A673 (cell line): ENCODE measurements around the gene NECAP2. TPM values are rescaled to one million over a fixed set of nuclear protein-coding genes. Genes with fewer than 3 reads are reported as not detected.
"Not testable (repeated sequence)": the region's sequence is repeated elsewhere in the genome, so short reads cannot be mapped to it uniquely, and the experiment has no call there.

Experiments
- BruUV-seq: library from RNA; stranded (reverse); fragments of 400-500 nt; replicated peaks from 2 replicates; lab custom pipeline; 2021; lab: Mats Ljungman, UMichigan
- CTCF ChIA-PET: fragments of 300-600 bp; sonication (Branson Sonifier 250); formaldehyde crosslinking; loops from one replicate; lab custom pipeline; 2022; ENCODE audit warnings: antibody characterized with exemption; lab: Charles Lee
- POLR2A ChIA-PET: fragments of 300-600 bp; sonication (Branson Sonifier 250); formaldehyde crosslinking; loops from one replicate; lab custom pipeline; 2022; ENCODE audit warnings: antibody characterized with exemption; ENCODE audit not compliant: low non-redundant PET; lab: Charles Lee
- DNase-seq: peaks from one replicate; pipeline ENCODE4 v3.0.0-alpha.2; 2015; ENCODE audit warnings: low spot score
- H3K27ac ChIP-seq: fragments of 200-600 bp; sonication (generic); 2 replicates; pipeline ENCODE4 v1.5.1; 2016; ENCODE audit warnings: mixed run types, low read depth, mild to moderate bottlenecking, mixed read lengths, antibody characterized with exemption, low read length; ENCODE audit not compliant: poor library complexity, severe bottlenecking
- H3K27me3 ChIP-seq: fragments of 200-600 bp; sonication (generic); replicated peaks from 2 replicates; pipeline ENCODE4 v1.6.1; 2017; ENCODE audit warnings: mixed run types, low read depth, mild to moderate bottlenecking, mixed read lengths, antibody characterized with exemption, low read length; ENCODE audit not compliant: insufficient read depth, poor library complexity
- H3K36me3 ChIP-seq: fragments of 200-600 bp; sonication (generic); 2 replicates; pipeline ENCODE4 v1.6.1; 2016; ENCODE audit warnings: mixed run types, mild to moderate bottlenecking, mixed read lengths, antibody characterized with exemption, low read length; ENCODE audit not compliant: insufficient read depth, poor library complexity, severe bottlenecking
- H3K4me1 ChIP-seq: fragments of 200-600 bp; sonication (generic); 2 replicates; pipeline ENCODE4 v1.6.1; 2017; ENCODE audit warnings: mixed run types, mild to moderate bottlenecking, mixed read lengths, antibody characterized with exemption, low read length; ENCODE audit not compliant: insufficient read depth, poor library complexity, severe bottlenecking
- H3K4me3 ChIP-seq: fragments of 200-600 bp; sonication (generic); 2 replicates; pipeline ENCODE4 v1.5.1; 2016; ENCODE audit warnings: low read depth, mixed run types, mild to moderate bottlenecking, mixed read lengths, low read length; ENCODE audit not compliant: poor library complexity, severe bottlenecking
- H3K9me3 ChIP-seq: fragments of 200-600 bp; sonication (generic); 2 replicates; pipeline ENCODE4 v1.6.1; 2016; ENCODE audit warnings: mixed run types, low read depth, mild to moderate bottlenecking, mixed read lengths, antibody characterized with exemption, low read length; ENCODE audit not compliant: poor library complexity, severe bottlenecking
- intact Hi-C: fragments of 100-400 bp; cut with micrococcal nuclease; formaldehyde crosslinking; loops from one replicate; pipeline ENCODE4 v1.10.0; 2022; ENCODE audit not compliant: unreplicated experiment
- total RNA-seq: library from RNA; stranded (reverse); gene quantifications from 2 replicates; pipeline ENCODE4 v1.2.3, GENCODE V29; 2021
- TF ChIP-seq, protein P1 (sequence below): fragments of 300-800, 200-600 bp; sonication (generic); conservative IDR thresholded peaks from 2 replicates; pipeline ENCODE4 v1.5.1; 2017; ENCODE audit warnings: low read depth, mild to moderate bottlenecking, antibody characterized with exemption, low read length, moderate library complexity, mixed read lengths

The NECAP2 gene
- total RNA-seq, 1 experiment from 2014 or later: 47.6 TPM

GRCh38 chr1:16474166-16474800 is 33.8 kb downstream of the NECAP2 start:
- Histone ChIP-seq H3K27ac (no peak overlapping the region), H3K9me3 (no peaks in the 10 kb centered on the region), H3K4me1 (no peaks in the 10 kb centered on the region), H3K36me3 (peaks cover 5% of the 10 kb centered on the region), H3K4me3 (no peak overlapping the region), H3K27me3 (no peaks in the 10 kb centered on the region)
- no peak for DNase-seq
- TF ChIP-seq, protein P1, sequence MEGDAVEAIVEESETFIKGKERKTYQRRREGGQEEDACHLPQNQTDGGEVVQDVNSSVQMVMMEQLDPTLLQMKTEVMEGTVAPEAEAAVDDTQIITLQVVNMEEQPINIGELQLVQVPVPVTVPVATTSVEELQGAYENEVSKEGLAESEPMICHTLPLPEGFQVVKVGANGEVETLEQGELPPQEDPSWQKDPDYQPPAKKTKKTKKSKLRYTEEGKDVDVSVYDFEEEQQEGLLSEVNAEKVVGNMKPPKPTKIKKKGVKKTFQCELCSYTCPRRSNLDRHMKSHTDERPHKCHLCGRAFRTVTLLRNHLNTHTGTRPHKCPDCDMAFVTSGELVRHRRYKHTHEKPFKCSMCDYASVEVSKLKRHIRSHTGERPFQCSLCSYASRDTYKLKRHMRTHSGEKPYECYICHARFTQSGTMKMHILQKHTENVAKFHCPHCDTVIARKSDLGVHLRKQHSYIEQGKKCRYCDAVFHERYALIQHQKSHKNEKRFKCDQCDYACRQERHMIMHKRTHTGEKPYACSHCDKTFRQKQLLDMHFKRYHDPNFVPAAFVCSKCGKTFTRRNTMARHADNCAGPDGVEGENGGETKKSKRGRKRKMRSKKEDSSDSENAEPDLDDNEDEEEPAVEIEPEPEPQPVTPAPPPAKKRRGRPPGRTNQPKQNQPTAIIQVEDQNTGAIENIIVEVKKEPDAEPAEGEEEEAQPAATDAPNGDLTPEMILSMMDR: no peak
- POLR2A ChIA-PET: no interaction called here
- no TSS peak for BruUV-seq
- CTCF ChIA-PET: interaction anchor here (0.6 kb wide), 1 partner anchor 658 kb away, joined by 5 read pairs; no protein-coding TSS in a partner anchor
- intact Hi-C loops: no loop called here

- intact Hi-C loops, BruUV-seq, H3K4me1 ChIP-seq, H3K27ac ChIP-seq, H3K36me3 ChIP-seq, POLR2A ChIA-PET, H3K9me3 ChIP-seq, H3K4me3 ChIP-seq, H3K27me3 ChIP-seq: not testable (repeated sequence)
- DNase-seq: peak; percentile 18
- TF ChIP-seq, protein P1: 0 out of 2 replicates have a peak, but pooled peaks have one; percentile 14
- CTCF ChIA-PET: interaction anchor here (0.6 kb wide), 1 partner anchor 659 kb away, joined by 5 read pairs; no protein-coding TSS in a partner anchor
Measured at GRCh38 chr1:16474891-16475290, 34.4 kb downstream of the NECAP2 start.

DNA sequence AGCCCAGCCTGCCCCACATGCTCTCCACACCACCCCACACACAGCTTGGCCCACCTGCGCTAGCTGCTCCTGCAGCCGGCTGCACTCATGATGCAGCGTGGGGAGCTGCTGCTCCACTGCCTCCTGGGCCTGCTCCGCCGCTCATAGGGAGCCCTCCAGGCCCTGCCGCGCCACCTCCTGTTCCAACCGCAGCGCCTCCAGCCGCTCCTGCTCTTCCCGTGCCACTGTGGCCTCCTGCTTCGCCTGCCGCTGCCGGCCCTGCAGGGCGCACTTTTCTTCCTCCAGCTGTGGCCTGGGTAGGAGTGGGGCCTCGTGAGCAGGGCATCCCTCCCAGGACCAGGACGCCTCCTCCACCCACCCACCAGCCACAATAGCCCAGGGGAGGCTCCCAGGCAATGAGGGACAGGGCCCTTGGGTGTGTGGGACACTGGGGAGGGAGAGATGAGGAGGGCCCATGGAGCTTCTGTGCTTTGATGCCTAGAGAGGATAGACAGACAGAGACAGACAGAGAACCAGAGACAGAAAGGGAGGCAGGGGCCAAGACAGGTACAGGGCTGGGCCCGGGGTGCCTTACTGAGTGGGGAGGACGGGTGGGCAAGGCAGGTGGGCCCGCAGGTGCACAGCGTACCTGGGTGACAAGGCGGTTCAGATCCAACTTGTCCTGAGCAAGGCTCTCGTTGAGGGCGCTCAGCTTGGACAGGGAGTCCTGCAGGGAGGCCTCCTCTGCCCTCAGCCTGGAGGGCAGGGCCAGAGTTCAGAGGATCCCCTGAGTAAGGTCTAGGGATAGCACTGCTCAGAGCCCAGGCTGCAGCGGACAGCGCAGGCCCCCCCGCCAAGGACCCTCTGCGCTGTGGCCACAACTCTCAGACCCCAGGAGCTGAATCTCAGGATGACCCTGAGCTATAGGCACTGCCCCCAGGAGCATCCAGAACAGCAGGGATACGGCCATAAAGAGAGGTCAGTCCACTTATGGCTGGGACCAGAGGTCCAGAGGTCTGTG is 35.5 kb downstream of the NECAP2 start:
- DNase-seq, H3K27ac ChIP-seq, H3K4me3 ChIP-seq, BruUV-seq, CTCF ChIA-PET, H3K9me3 ChIP-seq, H3K4me1 ChIP-seq, POLR2A ChIA-PET, H3K36me3 ChIP-seq, intact Hi-C loops, H3K27me3 ChIP-seq: not testable (repeated sequence)
